D721Med (cell line): ENCODE measurements around the gene ANKRD55.

ENCODE experiments used
- DNase-seq: peaks from one replicate; pipeline ENCODE4 v3.0.0; 2011; ENCODE audit warnings: low spot score; ENCODE audit not compliant: insufficient read length
- FAIRE-seq: peaks from 2 replicates; lab custom pipeline; 2011; peaks lifted over from hg19 to GRCh38; lab: Jason Lieb, UNC
- TF ChIP-seq, protein P1 (sequence below): IDR thresholded peaks from 2 replicates; pipeline ENCODE4 v1.5.1; 2012; ENCODE audit warnings: mild to moderate bottlenecking, control low read depth; ENCODE audit not compliant: insufficient read depth; ENCODE audit errors: missing control alignments

The ANKRD55 gene

DNA sequence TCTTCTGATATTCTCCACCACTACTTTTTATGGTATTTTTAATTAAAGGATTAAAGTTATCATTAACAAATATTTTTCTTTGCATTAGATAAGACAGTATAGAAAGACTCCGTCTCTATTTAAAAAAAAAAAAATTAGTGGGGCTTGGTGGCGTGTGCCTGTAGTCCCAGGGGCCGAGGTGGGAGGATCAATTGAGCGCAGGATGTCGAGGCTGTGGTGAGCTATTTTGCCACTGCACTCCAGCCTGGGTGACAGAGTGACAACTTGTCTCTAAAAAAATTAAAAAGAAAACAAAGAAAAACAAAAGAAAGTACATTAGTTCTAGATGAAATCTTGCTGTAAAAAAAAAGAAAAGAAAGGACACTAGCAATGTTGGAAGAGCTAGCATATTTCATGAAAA lies 141.0 kb downstream of the ANKRD55 start:
- TF ChIP-seq, protein P1, sequence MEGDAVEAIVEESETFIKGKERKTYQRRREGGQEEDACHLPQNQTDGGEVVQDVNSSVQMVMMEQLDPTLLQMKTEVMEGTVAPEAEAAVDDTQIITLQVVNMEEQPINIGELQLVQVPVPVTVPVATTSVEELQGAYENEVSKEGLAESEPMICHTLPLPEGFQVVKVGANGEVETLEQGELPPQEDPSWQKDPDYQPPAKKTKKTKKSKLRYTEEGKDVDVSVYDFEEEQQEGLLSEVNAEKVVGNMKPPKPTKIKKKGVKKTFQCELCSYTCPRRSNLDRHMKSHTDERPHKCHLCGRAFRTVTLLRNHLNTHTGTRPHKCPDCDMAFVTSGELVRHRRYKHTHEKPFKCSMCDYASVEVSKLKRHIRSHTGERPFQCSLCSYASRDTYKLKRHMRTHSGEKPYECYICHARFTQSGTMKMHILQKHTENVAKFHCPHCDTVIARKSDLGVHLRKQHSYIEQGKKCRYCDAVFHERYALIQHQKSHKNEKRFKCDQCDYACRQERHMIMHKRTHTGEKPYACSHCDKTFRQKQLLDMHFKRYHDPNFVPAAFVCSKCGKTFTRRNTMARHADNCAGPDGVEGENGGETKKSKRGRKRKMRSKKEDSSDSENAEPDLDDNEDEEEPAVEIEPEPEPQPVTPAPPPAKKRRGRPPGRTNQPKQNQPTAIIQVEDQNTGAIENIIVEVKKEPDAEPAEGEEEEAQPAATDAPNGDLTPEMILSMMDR = no peak
- no peak for FAIRE-seq
- no peak for DNase-seq

DNA sequence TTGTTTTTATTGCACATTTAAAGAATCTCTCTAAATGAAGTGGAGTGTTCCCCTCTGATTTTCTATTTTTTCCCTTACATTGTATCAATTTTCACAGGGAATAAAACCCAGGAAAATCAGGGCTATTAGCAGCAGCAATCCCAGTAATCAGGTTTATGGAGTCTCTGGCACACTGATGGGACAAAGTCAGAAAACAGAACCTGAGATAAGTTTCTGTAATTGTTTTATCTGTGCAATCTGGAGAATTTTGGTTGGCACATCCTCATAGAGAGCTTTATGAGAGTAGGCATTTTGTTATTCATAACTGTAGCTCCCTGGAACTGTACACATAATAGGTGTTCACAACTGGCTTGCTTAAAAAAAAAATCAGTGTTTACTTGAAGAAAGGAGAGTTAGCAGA lies 141.5 kb downstream of the ANKRD55 start:
- DNase-seq = no peak
- TF ChIP-seq, protein P1 = no peak
- FAIRE-seq = no peak

DNA sequence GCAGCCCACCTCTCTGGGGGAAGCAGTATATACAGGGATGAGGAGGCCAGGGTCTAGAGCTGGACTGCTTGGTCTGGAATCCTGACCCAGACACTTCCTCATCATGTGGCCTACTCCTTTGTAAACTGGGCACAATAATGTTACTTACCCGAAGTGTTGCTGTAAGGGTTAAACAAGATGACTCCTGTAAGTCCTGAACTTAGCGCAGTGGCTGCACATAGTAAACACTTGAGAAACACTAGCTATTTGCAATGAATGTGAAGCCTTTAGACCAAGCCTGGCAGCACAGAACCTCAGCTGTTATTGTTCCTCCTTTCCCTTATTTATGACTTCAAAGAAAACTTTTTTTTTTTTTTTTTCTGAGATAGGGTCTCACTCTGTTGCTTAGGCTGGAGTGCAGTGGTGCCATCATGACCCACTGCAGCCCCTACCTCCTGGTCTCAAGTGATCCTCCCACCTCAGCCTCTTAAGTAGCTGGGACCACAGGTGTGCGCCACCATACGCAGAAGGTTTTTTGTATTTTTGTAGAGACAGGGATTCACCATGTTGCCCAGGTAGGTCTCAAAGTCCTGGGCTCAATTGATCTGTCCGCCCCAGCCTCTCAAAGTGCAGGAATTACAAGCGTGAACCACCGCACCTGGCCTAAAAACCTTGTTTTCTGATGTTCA lies 142.2 kb downstream of the ANKRD55 start:
- TF ChIP-seq, protein P1 = no peak
- DNase-seq (no peak), FAIRE-seq (no peak)

DNA sequence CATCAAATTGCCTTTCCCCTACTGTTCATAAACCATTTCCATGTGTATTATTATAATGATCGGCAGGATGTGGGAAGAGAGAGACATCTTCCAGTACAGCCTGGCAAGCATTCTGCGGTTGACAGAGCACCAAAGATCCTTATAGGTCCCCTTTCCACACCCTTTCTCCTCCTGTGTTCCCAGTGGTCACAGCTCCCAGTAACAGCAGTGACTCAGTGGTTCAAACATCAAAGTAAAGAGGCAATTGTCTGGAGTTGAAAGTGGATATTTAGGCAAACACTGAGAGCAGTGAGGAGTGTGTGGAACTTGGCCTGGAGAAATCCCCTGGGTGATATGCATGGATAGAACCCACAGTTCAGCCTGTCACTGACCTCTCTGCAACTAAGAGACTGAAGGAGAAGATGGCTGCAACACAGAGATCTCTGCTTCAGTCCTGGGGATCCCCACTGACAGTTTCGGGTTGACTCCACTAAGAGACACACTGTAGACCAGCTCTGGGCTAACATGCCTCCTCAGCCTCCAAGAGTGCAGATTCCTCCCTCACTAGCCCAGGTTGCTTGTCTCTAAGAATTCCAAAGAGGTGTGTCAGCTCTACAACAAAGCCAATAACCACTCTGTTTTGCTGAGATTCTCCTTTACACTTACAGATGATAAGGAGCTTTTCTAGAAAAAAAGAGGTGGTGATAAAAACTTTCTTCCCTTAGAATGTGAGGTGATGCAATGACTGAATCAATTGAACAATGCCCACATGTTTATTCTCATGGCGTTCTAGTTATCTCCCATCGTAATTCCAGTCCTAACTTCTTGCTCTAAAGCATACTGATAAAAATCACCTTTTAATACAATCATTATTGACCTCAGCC lies 143.9 kb downstream of the ANKRD55 start:
- no peak for DNase-seq
- TF ChIP-seq, protein P1 = no peak
- FAIRE-seq = no peak

DNA sequence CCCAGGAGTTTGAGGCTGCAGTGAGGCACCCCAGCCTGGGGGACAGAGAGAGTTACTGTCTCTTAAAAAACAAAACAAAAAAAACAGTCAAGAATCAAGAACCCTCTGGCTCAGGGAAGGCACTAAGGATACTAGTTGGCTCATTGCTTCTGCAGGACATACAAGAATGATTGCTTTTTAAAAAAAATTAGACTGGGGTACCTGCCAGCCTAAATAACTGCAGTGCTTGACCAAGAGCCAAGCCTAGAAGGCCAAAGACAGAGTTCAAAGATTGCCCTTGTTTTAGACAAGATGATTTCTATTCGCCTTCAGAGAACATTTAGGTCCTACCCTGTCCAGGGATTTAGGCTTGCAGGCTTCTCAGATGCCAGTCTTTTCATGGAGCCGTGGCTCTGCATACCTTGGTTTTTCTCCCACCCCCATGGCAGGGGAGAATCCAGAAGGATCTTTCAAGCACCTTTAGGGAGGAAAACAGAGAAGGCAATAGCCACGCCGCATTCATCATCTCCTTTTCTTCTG lies 144.6 kb downstream of the ANKRD55 start:
- FAIRE-seq (no peak), DNase-seq (no peak)

DNA sequence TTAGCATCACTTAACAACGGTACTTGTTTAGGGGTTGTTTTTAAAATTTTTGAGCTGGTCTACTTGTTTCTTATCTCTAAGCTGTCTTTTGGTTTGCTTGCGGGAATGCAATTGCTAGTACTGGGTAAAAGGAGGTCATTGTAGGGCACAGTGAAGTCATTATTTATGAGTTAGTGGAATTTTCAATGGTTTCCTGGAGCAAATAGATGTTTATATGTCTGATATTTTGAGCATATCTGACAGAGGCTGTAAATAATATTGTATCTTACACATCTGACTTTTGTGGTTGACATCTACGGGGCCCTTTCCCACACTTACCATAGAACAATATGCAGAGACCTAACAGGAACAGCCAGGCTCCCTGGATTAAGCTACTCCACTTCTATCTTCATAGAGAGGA lies 147.9 kb downstream of the ANKRD55 start:
- TF ChIP-seq, protein P1 = no peak
- DNase-seq = no peak

More for the DNA sequence above, 144.6 kb downstream of the ANKRD55 start:
- TF ChIP-seq, protein P1 = no peak

More for the DNA sequence above, 147.9 kb downstream of the ANKRD55 start:
- FAIRE-seq = no peak
